ENCODE results near the gene GREM1.

The GREM1 gene

DNA sequence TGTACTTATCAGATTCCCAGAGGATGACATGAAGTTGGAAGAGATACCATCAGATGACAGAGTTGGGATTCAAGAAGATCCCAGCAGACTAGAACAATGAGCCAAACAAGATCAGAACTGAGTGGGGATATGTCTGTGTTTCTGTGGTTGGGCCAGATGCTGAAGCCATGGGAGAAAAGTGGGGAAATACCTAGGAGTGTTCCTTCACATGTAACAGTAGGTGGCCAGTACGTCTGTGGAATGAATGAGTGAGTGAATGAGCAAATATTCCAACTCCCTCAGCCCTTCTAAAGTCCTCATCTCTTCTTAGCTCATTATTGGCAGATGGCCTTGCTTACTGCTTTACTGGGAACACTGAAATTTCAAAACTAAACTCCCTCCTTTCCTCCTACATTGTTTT lies 32.2 kb upstream of the GREM1 start:
- TF ChIP-seq, protein P1, sequence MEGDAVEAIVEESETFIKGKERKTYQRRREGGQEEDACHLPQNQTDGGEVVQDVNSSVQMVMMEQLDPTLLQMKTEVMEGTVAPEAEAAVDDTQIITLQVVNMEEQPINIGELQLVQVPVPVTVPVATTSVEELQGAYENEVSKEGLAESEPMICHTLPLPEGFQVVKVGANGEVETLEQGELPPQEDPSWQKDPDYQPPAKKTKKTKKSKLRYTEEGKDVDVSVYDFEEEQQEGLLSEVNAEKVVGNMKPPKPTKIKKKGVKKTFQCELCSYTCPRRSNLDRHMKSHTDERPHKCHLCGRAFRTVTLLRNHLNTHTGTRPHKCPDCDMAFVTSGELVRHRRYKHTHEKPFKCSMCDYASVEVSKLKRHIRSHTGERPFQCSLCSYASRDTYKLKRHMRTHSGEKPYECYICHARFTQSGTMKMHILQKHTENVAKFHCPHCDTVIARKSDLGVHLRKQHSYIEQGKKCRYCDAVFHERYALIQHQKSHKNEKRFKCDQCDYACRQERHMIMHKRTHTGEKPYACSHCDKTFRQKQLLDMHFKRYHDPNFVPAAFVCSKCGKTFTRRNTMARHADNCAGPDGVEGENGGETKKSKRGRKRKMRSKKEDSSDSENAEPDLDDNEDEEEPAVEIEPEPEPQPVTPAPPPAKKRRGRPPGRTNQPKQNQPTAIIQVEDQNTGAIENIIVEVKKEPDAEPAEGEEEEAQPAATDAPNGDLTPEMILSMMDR (conservative IDR thresholded peaks at IDR 0.05): no peak
- no peak overlapping the region for H3K27ac ChIP-seq

DNA sequence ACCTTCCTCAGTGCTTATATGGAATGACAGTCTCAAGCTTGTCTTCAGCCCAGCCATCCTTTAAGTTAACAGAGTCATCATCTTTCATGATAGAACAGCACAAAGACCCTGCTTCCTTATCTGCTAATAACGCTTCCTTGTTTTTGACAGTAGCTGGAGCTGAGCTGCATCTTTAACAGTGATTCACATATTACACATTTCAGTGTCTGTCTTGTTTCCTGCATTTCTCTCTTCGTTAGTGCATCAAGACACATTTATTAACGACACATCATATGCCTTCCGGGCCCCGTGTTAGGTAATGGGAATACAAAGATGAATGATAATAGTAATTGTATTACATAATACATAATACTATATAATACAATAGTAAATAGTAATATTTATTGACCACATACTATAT lies 30.2 kb upstream of the GREM1 start:
- TF ChIP-seq, protein P1 (conservative IDR thresholded peaks at IDR 0.05): no peak
- no peak overlapping the region for H3K27ac ChIP-seq

DNA sequence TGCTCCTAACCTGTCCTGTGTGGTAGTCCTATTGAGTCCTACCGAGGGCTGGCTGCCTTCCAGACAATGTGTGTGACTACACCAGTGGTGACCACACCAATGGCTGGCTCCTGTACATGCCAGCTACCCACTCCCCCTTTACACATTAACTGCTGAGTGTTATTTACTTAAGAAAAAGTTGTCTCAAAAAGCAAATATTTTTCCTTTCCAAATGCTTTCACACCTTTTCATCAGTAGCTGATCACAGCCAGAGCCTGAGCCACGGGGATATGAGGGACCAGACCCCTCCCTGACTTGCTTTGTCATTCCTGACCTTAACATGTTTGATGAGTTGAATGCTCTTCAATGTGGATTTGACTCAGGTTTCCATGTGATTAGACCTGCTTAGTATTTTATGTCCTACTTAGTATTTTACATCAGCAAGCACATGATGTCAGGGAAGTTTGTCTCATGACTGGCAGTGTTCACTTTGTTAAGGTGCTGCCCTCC lies 29.6 kb upstream of the GREM1 start:
- TF ChIP-seq, protein P1 (conservative IDR thresholded peaks at IDR 0.05): no peak
- no peak overlapping the region for H3K27ac ChIP-seq

DNA sequence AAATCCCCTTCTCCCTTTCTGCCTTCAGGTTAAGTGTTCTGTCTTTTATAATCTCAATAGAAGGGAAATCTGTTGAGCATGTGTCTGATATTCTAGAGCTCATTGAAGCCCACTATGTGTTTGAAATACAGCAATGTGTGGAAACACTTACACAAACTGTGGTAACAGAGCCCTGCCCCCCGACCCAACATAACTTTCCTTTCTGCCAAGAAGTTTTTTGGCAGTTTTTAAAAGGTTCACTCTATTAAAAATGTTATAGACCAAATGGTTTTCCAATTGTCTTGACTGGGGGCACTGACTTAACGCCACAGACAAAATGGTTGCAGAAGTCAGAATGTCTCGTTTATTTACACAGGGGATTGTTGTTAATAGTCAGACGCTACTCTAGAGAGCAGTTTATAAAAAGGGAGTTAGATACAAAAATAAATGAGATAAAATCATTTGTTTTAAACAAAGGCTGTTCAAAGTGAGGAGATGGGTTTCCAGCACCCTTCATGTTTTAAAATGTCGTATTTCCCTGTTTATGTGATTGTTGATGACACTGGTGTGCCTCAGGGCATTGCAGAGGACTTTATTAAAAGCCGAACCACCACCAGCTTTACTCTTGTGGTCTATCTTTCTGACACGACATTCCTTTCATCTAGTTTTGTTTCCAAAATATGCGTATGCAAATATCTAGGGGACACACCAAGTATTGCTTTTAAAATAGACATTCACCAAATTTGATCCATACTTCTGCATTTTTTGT lies 26.7 kb upstream of the GREM1 start:
- no peak overlapping the region for H3K27ac ChIP-seq
- TF ChIP-seq, protein P1 (conservative IDR thresholded peaks at IDR 0.05): no peak

DNA sequence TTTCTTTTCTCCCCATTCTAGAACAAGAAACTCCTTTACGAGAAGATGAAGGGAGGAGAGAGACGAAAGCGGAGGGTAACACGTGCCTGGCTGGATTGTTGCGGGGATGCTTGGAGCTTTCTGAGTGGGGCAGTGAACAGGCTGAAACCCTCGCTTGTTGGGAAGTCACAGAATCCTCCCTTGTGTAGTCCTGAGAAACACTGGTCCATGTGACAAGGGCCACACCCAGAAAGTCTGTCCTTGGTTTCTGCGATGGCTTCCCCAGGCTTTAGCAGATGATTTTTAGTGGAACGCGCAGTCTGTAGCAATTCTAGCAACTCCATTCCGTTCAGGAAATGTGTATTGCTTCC lies 26.1 kb upstream of the GREM1 start:
- no peak overlapping the region for H3K27ac ChIP-seq
- TF ChIP-seq, protein P1 (conservative IDR thresholded peaks at IDR 0.05): no peak

DNA sequence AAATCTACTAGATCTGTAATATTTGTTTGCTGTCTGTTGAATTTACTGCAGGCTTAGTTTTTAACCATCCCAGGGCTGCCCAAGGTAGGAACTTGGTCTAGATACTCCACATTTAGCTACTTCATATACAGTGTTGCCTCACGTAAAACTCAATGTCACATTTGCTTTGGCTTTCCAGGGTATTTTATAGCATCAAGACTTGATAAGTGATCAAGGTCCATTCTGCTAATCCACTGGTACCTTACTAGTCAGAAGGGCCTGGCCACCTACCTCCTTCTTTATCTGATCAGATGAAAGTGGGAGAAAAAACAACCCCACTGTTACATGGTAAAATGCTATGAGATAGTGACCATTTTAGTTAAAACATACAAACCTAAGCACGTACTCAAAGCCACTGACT lies 25.5 kb upstream of the GREM1 start:
- no peak overlapping the region for H3K27ac ChIP-seq
- TF ChIP-seq, protein P1 (conservative IDR thresholded peaks at IDR 0.05): no peak

DNA sequence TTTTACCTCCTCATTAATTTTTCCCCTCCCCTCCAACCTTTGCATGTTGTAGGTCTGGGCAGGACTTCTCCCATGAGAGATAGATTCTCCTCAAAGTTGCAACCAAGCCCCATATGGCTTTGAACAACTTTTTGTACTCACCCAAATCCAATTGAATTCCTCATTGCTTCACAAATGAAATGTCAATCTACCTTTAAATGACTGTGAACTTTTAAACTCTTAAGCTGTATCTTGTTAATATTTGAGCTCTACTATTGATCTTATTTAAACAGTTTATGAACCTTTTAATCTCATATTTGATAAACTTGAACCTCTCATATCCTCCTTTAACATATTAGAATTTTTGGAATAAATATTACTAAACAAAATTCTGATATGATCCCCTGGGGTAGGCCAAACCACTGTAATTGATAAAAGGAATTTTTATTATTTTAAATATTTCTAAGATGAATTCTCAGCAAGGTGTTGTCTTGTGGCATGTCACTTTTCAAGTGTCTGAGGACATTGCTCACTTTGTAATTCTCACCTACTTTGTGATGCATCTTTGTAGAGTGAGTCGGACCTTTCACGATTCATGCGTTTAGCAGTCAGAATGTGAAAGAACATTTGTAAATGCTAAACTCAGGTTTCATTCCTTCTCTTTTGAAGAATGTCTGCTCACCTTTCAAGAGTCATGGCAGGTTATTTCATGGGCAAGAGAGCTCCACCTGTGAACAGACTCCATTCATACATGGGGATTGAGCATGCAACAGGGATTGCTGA lies 23.4 kb upstream of the GREM1 start:
- H3K27ac ChIP-seq: no peak overlapping the region
- TF ChIP-seq, protein P1 (conservative IDR thresholded peaks at IDR 0.05): no peak
